ENCODE measurements around the gene MS4A7.

The MS4A7 gene

GRCh38 chr11:60420015-60420414 lies 41.7 kb downstream of the MS4A7 start:
- DNase-seq (ENCODE audit: low spot score), result no peak
- no peak for TF ChIP-seq CTCF (IDR thresholded peaks at IDR 0.05; ENCODE audit: extremely low read depth, missing control alignments)

GRCh38 chr11:60422609-60423008 lies 44.3 kb downstream of the MS4A7 start:
- DNase-seq (ENCODE audit: low spot score), result no peak
- TF ChIP-seq CTCF (IDR thresholded peaks at IDR 0.05; ENCODE audit: extremely low read depth, missing control alignments), result no peak

GRCh38 chr11:60428517-60428916 lies 50.2 kb downstream of the MS4A7 start:
- DNase-seq (ENCODE audit: low spot score), result no peak
- no peak for TF ChIP-seq CTCF (IDR thresholded peaks at IDR 0.05; ENCODE audit: extremely low read depth, missing control alignments)

GRCh38 chr11:60429272-60429671 lies 50.9 kb downstream of the MS4A7 start, which contains the start of gene MS4A5:
Gene MS4A5, plus strand, starts transcription at chr11:60429572. Its CDS starts 103 bp downstream, at chr11:60429675.
- no peak for TF ChIP-seq CTCF (IDR thresholded peaks at IDR 0.05; ENCODE audit: extremely low read depth, missing control alignments)
- no peak for DNase-seq (ENCODE audit: low spot score)

GRCh38 chr11:60431251-60431650 lies 52.9 kb downstream of the MS4A7 start:
- TF ChIP-seq CTCF (IDR thresholded peaks at IDR 0.05; ENCODE audit: extremely low read depth, missing control alignments), result no peak
- no peak for DNase-seq (ENCODE audit: low spot score)

- no peak for TF ChIP-seq CTCF (IDR thresholded peaks at IDR 0.05; ENCODE audit: extremely low read depth, missing control alignments)
Observed at GRCh38 chr11:60433401-60433800, 55.1 kb downstream of the MS4A7 start.

More at GRCh38 chr11:60433401-60433800, 55.1 kb downstream of the MS4A7 start:
- DNase-seq (ENCODE audit: low spot score), result no peak
